Measurements from ENCODE around the gene LMO1. TPM values are rescaled to one million over a fixed set of nuclear protein-coding genes. Genes with fewer than 3 reads are reported as not detected.

LMO1 gene
- total and polyA plus RNA-seq, 9 of the 15 experiments (the other 6 are each of a cell fraction or from before 2014, with no cell fraction given), result not detected

GRCh38 chr11:8177136-8177535 is 86.5 kb downstream of the LMO1 start:
- POLR2A ChIA-PET, result no interaction called here
- 0% methylated on average over 5 of the region's 5 CpGs for WGBS (ENCODE audit: insufficient coverage, low coverage, missing lambda C conversion rate)
- H3K9ac ChIP-seq (ENCODE audit: insufficient read depth in 1 of 2, low read depth in 2 of 2, low read length in 2 of 2), result no peak overlapping the region
- ATAC-seq (no peak), DNase-seq (ENCODE audit: extremely low read depth in 1 of 4, low spot score in 3 of 4) (no peak), FAIRE-seq (no peak)
- H4K20me1 ChIP-seq (replicated peaks; ENCODE audit: control insufficient read depth, insufficient read depth, low read length), result no peaks in the 10 kb centered on the region
- intact Hi-C loops (cut with micrococcal nuclease), result no loop called here
- no TSS peak for BruUV-seq (replicated peaks)
- H3K9me1 ChIP-seq (ENCODE audit: control insufficient read depth, insufficient read depth, low read length), result no peaks in the 10 kb centered on the region
- no peaks in the 10 kb centered on the region for H3K4me1 ChIP-seq (replicated peaks in 1 of 2; ENCODE audit: control insufficient read depth in 2 of 2, insufficient read depth in 2 of 2, low read length in 2 of 2)
- H3K4me3 ChIP-seq, result no peak overlapping the region
- no peaks in the 10 kb centered on the region for H3K79me2 ChIP-seq (ENCODE audit: control insufficient read depth, insufficient read depth, low read length)
- H3K4me2 ChIP-seq (ENCODE audit: insufficient read depth, low read length), result no peak overlapping the region
- no peak overlapping the region for H2AFZ ChIP-seq (ENCODE audit: low read depth, low read length)
- no peaks in the 10 kb centered on the region for H3K9me3 ChIP-seq (replicated peaks; ENCODE audit: control insufficient read depth, insufficient read depth, low read depth, low read length)
- in situ Hi-C loops (cut with MboI), result no loop called here
- TF ChIP-seq MEIS2 (IDR thresholded peaks at IDR 0.05; ENCODE audit: partially characterized antibody) (no peak), POLR2H (tag; IDR thresholded peaks at IDR 0.05; ENCODE audit: low read depth) (no peak), SMC3 (conservative IDR thresholded peaks at IDR 0.05; ENCODE audit: insufficient read depth, low read depth, low read length) (no peak)
- peaks cover 0 to 8% of the 10 kb centered on the region in 2 experiments; a peak in 2 of 5 replicates for H3K27me3 ChIP-seq (ENCODE audit: control insufficient read depth in 2 of 2, insufficient read depth in 2 of 2, low read length in 2 of 2)
- CTCF ChIA-PET (ENCODE audit: low intra/inter-chr PET ratio), result no interaction called here
- no peak overlapping the region for H3K27ac ChIP-seq (ENCODE audit: extremely low read depth, low read depth, low read length)
- H3K36me3 ChIP-seq (ENCODE audit: control insufficient read depth, insufficient read depth, low read length), result no peaks in the 10 kb centered on the region

Other genes with a start within 250 kb of the LMO1 start
- gene TUB, start 182.7 kb downstream of the LMO1 start, total RNA-seq (2014; rRNA removed), result not detected in 2 replicates
- not detected in 2 replicates for gene TUB, start 182.7 kb downstream of the LMO1 start, total RNA-seq (2014; rRNA removed; fragmentation: Illumina TruSeq; extraction: Trizol)
- not detected in 2 replicates for gene TUB, start 182.7 kb downstream of the LMO1 start, total RNA-seq (2015; rRNA removed; fragmentation: Illumina TruSeq; extraction: Trizol)
- gene TUB, start 182.7 kb downstream of the LMO1 start, total RNA-seq (2021), result not detected in 2 replicates
- not detected in 2 replicates for gene TUB, start 182.7 kb downstream of the LMO1 start, polyA plus RNA-seq (2011; rRNA removed)
- not detected in 2 replicates for gene TUB, start 182.7 kb downstream of the LMO1 start, polyA plus RNA-seq (2014; fragmentation: Illumina TruSeq; extraction: Trizol)
- gene TUB, start 182.7 kb downstream of the LMO1 start, polyA plus RNA-seq (2014; fragmentation: Nextera tagmentation; extraction: Ambion mirVana), result not detected
- gene TUB, start 182.7 kb downstream of the LMO1 start, polyA plus RNA-seq (2014; rRNA removed), result not detected in 2 replicates
- gene RIC3, start 94.9 kb downstream of the LMO1 start, total RNA-seq (2014; rRNA removed), result not detected in 2 replicates
- 0.29 TPM in 1 of 2 replicates, not detected in the other for gene RIC3, start 94.9 kb downstream of the LMO1 start, total RNA-seq (2014; rRNA removed; fragmentation: Illumina TruSeq; extraction: Trizol)
- gene RIC3, start 94.9 kb downstream of the LMO1 start, total RNA-seq (2015; rRNA removed; fragmentation: Illumina TruSeq; extraction: Trizol), result not detected in 2 replicates
- 0.11 and 0.16 TPM in 2 replicates for gene RIC3, start 94.9 kb downstream of the LMO1 start, total RNA-seq (2021)
- 0.03 TPM in 2 replicates for gene RIC3, start 94.9 kb downstream of the LMO1 start, polyA plus RNA-seq (2011; rRNA removed)
- gene RIC3, start 94.9 kb downstream of the LMO1 start, polyA plus RNA-seq (2014; fragmentation: Illumina TruSeq; extraction: Trizol), result not detected in 2 replicates
- under 1 TPM; 0.03 to 0.14 TPM for gene RIC3, start 94.9 kb downstream of the LMO1 start, polyA plus RNA-seq (2014; fragmentation: Nextera tagmentation; extraction: Ambion mirVana)
- 0.05 and 0.07 TPM in 2 replicates for gene RIC3, start 94.9 kb downstream of the LMO1 start, polyA plus RNA-seq (2014; rRNA removed)